Motor neuron (in vitro differentiated cells): Measurements from ENCODE around the gene FOXRED1. TPM values are rescaled to one million over a fixed set of nuclear protein-coding genes. Genes with fewer than 3 reads are reported as not detected.

Experiments used
- ATAC-seq, 8 experiments: fragments of 200-7000 bp; cut with Tn5 transposase; replicated peaks in 6 of 8; 2 replicates each; pipeline ENCODE4 v1.8.0; 2021; ENCODE audit warnings: mild to moderate bottlenecking in 8 of 8, moderate library complexity in 8 of 8
- H3K27ac ChIP-seq, 2 donors: fragments of 250-450 bp; sonication (Bioruptor Pico); 2 replicates each; pipeline ENCODE4 v1.9.0; 2021; ENCODE audit warnings: antibody characterized with exemption in 2 of 2, mild to moderate bottlenecking in 2 of 2, moderate library complexity in 1 of 2
- H3K4me1 ChIP-seq, 2 donors: fragments of 250-450 bp; sonication (Bioruptor Pico); replicated peaks in 1 of 2; 2 replicates each; pipeline ENCODE4 v1.6.1; 2021; ENCODE audit warnings: antibody characterized with exemption in 2 of 2, mild to moderate bottlenecking in 2 of 2, moderate library complexity in 1 of 2
- H3K4me3 ChIP-seq, 5 donors: fragments of 250-450 bp; sonication (Bioruptor Pico); 2 replicates each; pipeline ENCODE4 v1.9.0; 2021; ENCODE audit warnings: antibody characterized with exemption in 5 of 5, mild to moderate bottlenecking in 5 of 5, moderate library complexity in 4 of 5
- WGBS, 10 experiments: fragments of 450-650 bp; shearing (Covaris generic); methylation state at CpG; one replicate each; pipeline ENCODE4 v1.0.0; 2022; 5-methylcytosine and 5-hydroxymethylcytosine counted together
- in situ Hi-C, 9 experiments: fragments of 400-800 bp; cut with MboI; loops; one replicate each; pipeline ENCODE4 v1.15.0; 2021; ENCODE audit warnings: low sequenced_read_pairs in 9 of 9, low pct_unique_long_range_greater_than_20kb in 2 of 9; ENCODE audit not compliant: unreplicated experiment in 9 of 9
- total RNA-seq, 8 experiments: library from RNA; unstranded; fragments of 300-600 nt; gene quantifications; 2 replicates each; pipeline versions ENCODE4 v1.2.3 to v1.2.4, GENCODE V29; 2022

Gene FOXRED1
- total RNA-seq = 10 to 100 TPM; 15.4 to 43.9 (median 30.9) TPM

- H3K4me1 ChIP-seq = peaks cover 10 to 17% of the 10 kb centered on the region in 2 donors
- in situ Hi-C loops = no loop called here
- peak within 1 kb of the TSS; percentile 71 to 96 (median 79) for H3K4me3 ChIP-seq
- H3K27ac ChIP-seq = peak within 1 kb of the TSS; percentile 96 to 100
- WGBS, 10 experiments = 0 to 4% (median 0%) methylated on average over 1 to 11 of the region's 64 CpGs; no CpG with 5 or more reads in 2 of the 10 experiments
- peak; percentile 94 to 97 (median 96) for ATAC-seq
Measured at GRCh38 chr11:126268708-126269579, at the start of gene FOXRED1, which contains the start of gene SRPRA. FOXRED1 (plus strand) TSS chr11:126269154; CDS start chr11:126269207, 53 bp downstream. SRPRA (minus strand) TSS chr11:126268895; CDS start chr11:126268804, 91 bp downstream.

- Histone ChIP-seq H3K4me1 (no peaks in the 10 kb centered on the region), H3K4me3 (no peak overlapping the region), H3K27ac (no peak overlapping the region)
- peak in 2 of 8 experiments; percentile 28 to 70 for ATAC-seq
- in situ Hi-C loops = no loop called here
- WGBS, 10 experiments = 48 to 100% (median 73%) methylated on average over 1 to 4 of the region's 4 CpGs; no CpG with 5 or more reads in 2 of the 10 experiments
Measured at GRCh38 chr11:126219547-126219946, 49.4 kb upstream of the FOXRED1 start.

GRCh38 chr11:126224647-126225294 lies 44.2 kb upstream of the FOXRED1 start:
- Histone ChIP-seq H3K4me3 (no peak overlapping the region), H3K4me1 (no peaks in the 10 kb centered on the region), H3K27ac (no peak overlapping the region)
- peak in 2 of 8 experiments; percentile 25 to 83 for ATAC-seq
- WGBS, 10 experiments = 0 to 99% (median 86%) methylated on average over 1 to 6 of the region's 6 CpGs
- in situ Hi-C loops = no loop called here

- Histone ChIP-seq H3K27ac (no peak overlapping the region), H3K4me3 (no peak overlapping the region), H3K4me1 (no peaks in the 10 kb centered on the region)
- ATAC-seq = peak in 3 of 8 experiments; percentile 88 to 99 (median 98)
- in situ Hi-C loops = no loop called here
- WGBS, 10 experiments = 0 to 100% (median 94%) methylated on average over 1 to 2 of the region's 2 CpGs
Measured at GRCh38 chr11:126225295-126225665, 43.7 kb upstream of the FOXRED1 start.

- WGBS, 10 experiments = 60 to 100% (median 98%) methylated on average over 1 to 6 of the region's 15 CpGs; no CpG with 5 or more reads in 2 of the 10 experiments
- Histone ChIP-seq H3K27ac (no peak overlapping the region), H3K4me3 (no peak overlapping the region), H3K4me1 (no peaks in the 10 kb centered on the region)
- ATAC-seq = no peak
- in situ Hi-C loops = no loop called here
Measured at GRCh38 chr11:126226334-126227084, 42.4 kb upstream of the FOXRED1 start.

- in situ Hi-C loops = no loop called here
- Histone ChIP-seq H3K4me3 (no peak overlapping the region), H3K4me1 (no peaks in the 10 kb centered on the region), H3K27ac (no peak overlapping the region)
- WGBS, 10 experiments = 60 to 100% (median 90%) methylated on average over 1 to 3 of the region's 3 CpGs
- no peak for ATAC-seq
Measured at GRCh38 chr11:126229858-126230540, 39.0 kb upstream of the FOXRED1 start.

GRCh38 chr11:126231725-126232459 lies 37.1 kb upstream of the FOXRED1 start:
- in situ Hi-C loops = no loop called here
- H3K27ac ChIP-seq = no peak overlapping the region
- ATAC-seq = no peak
- WGBS, 10 experiments = 73 to 100% (median 90%) methylated on average over 3 to 6 of the region's 6 CpGs
- H3K4me1 ChIP-seq = no peaks in the 10 kb centered on the region
- H3K4me3 ChIP-seq = no peak overlapping the region

- WGBS, 10 experiments = 82 to 100% (median 99%) methylated on average over 2 to 3 of the region's 3 CpGs
- in situ Hi-C loops = no loop called here
- Histone ChIP-seq H3K4me3 (no peak overlapping the region), H3K27ac (no peak overlapping the region), H3K4me1 (no peaks in the 10 kb centered on the region)
- no peak for ATAC-seq
Measured at GRCh38 chr11:126232683-126233082, 36.3 kb upstream of the FOXRED1 start.

GRCh38 chr11:126233391-126233790 lies 35.6 kb upstream of the FOXRED1 start:
- in situ Hi-C loops = no loop called here
- 89 to 100% (median 100%) methylated on average over 1 to 4 of the region's 4 CpGs; no CpG with 5 or more reads in 4 of the 10 experiments for WGBS, 10 experiments

GRCh38 chr11:126246636-126247035 lies 22.3 kb upstream of the FOXRED1 start:
- ATAC-seq = no peak
- WGBS, 10 experiments = 40 to 100% (median 100%) methylated on average over 1 to 2 of the region's 2 CpGs; no CpG with 5 or more reads in 6 of the 10 experiments
- Histone ChIP-seq H3K4me3 (no peak overlapping the region), H3K27ac (no peak overlapping the region), H3K4me1 (no peaks in the 10 kb centered on the region)
- in situ Hi-C loops = no loop called here

More at GRCh38 chr11:126233391-126233790, 35.6 kb upstream of the FOXRED1 start:
- Histone ChIP-seq H3K27ac (no peak overlapping the region), H3K4me1 (no peaks in the 10 kb centered on the region), H3K4me3 (no peak overlapping the region)
- no peak for ATAC-seq

- in situ Hi-C loops = no loop called here
- Histone ChIP-seq H3K27ac (no peak overlapping the region), H3K4me3 (no peak overlapping the region), H3K4me1 (no peaks in the 10 kb centered on the region)
- 50 to 100% (median 94%) methylated on average over 1 to 4 of the region's 4 CpGs for whole genome bisulfite sequencing, 10 experiments
- no peak for ATAC-seq
Measured at GRCh38 chr11:126253265-126253664, 15.7 kb upstream of the FOXRED1 start.

GRCh38 chr11:126254819-126255218 lies 14.1 kb upstream of the FOXRED1 start:
- Histone ChIP-seq H3K27ac (no peak overlapping the region), H3K4me3 (no peak overlapping the region), H3K4me1 (no peaks in the 10 kb centered on the region)
- in situ Hi-C loops = no loop called here
- WGBS, 10 experiments = 0 to 100% (median 100%) methylated on average over 1 of the region's 1 CpG; no CpG with 5 or more reads in 4 of the 10 experiments
- ATAC-seq = no peak
